ENCODE results near the gene CD79B. TPM values are rescaled to one million over a fixed set of nuclear protein-coding genes. Genes with fewer than 3 reads are reported as not detected.
"Not testable (repeated sequence)": the region's sequence is repeated elsewhere in the genome, so short reads cannot be mapped to it uniquely, and the experiment has no call there.

Gene CD79B
- total and polyA plus RNA-seq, 3 donors from 2014 or later, result 0.62 to 4.3 (median 0.87) TPM

DNA sequence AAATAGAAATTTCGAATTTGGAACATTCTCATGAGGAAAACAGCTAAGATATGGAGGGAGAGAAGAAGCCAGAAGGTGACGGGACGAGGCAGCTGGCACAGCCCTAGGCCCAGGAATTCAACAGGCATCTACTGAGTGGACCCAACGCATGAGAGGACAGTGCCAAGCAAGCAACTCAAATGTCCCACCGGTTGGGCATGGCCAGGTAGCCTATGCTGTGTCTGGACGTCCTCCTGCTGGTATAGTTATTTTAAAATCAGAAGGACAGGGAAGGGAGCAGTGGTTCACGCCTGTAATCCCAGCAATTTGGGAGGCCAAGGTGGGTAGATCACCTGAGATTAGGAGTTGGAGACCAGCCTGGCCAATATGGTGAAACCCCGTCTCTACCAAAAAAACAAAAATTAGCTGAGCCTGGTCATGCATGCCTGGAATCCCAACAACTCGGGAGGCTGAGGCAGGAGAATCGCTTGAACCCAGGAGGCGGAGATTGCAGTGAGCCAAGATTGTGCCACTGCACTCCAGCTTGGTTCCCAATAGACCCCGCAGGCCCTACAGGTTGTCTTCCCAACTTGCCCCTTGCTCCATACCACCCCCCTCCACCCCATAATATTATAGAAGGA lies 15.5 kb downstream of the CD79B start:
- H3K4me3 ChIP-seq, result no peak overlapping the region
- H3K9me3 ChIP-seq, result no peaks in the 10 kb centered on the region
- DNase-seq, result no peak
- WGBS, 2 donors, result 89 to 92% methylated on average over 12 of the region's 12 CpGs
- intact Hi-C loops (cut with DNase I; ENCODE audit: low total_unique reads), result loop anchor here (10.0 kb wide), 1 partner anchor 108 kb away; the partner anchor contains the start of gene ICAM2
- H3K4me1 ChIP-seq, result no peaks in the 10 kb centered on the region
- no peaks in the 10 kb centered on the region for H3K27me3 ChIP-seq
- no peak overlapping the region for H3K27ac ChIP-seq
- H3K36me3 ChIP-seq (ENCODE audit: low read depth, missing control alignments), result no peaks in the 10 kb centered on the region
- TF ChIP-seq POLR2A (IDR thresholded peaks at IDR 0.05), result no peak
- TF ChIP-seq, protein P1, sequence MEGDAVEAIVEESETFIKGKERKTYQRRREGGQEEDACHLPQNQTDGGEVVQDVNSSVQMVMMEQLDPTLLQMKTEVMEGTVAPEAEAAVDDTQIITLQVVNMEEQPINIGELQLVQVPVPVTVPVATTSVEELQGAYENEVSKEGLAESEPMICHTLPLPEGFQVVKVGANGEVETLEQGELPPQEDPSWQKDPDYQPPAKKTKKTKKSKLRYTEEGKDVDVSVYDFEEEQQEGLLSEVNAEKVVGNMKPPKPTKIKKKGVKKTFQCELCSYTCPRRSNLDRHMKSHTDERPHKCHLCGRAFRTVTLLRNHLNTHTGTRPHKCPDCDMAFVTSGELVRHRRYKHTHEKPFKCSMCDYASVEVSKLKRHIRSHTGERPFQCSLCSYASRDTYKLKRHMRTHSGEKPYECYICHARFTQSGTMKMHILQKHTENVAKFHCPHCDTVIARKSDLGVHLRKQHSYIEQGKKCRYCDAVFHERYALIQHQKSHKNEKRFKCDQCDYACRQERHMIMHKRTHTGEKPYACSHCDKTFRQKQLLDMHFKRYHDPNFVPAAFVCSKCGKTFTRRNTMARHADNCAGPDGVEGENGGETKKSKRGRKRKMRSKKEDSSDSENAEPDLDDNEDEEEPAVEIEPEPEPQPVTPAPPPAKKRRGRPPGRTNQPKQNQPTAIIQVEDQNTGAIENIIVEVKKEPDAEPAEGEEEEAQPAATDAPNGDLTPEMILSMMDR (IDR thresholded peaks at IDR 0.05), result no peak

DNA sequence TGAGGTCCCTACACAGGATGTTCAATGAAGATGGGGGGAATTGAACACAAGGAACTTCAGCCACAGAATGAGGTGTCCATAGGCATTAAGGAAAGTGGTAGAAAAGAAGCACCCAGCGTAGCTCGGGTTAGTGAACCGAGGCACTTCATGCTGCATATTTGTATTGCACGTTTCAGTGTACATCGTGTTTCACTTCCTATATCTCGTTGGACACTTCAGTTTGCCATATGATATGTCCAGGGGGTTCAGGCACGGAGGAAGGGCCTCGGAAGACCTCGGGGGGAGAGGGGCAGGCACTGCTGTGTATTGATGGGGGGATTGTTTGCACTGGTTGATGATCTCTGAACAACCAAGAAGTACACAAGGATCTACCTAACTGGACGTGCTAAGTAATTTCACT lies 16.4 kb downstream of the CD79B start:
- not testable (repeated sequence) for H3K4me1 ChIP-seq; H3K27ac ChIP-seq; H3K4me3 ChIP-seq; H3K27me3 ChIP-seq; H3K36me3 ChIP-seq (ENCODE audit: low read depth, missing control alignments); H3K9me3 ChIP-seq; DNase-seq
- intact Hi-C loops (cut with DNase I; ENCODE audit: low total_unique reads), result loop anchor here (10.0 kb wide), 1 partner anchor 109 kb away; the partner anchor contains the start of gene ICAM2
- 83 to 87% methylated on average over 10 of the region's 10 CpGs for WGBS, 2 donors

DNA sequence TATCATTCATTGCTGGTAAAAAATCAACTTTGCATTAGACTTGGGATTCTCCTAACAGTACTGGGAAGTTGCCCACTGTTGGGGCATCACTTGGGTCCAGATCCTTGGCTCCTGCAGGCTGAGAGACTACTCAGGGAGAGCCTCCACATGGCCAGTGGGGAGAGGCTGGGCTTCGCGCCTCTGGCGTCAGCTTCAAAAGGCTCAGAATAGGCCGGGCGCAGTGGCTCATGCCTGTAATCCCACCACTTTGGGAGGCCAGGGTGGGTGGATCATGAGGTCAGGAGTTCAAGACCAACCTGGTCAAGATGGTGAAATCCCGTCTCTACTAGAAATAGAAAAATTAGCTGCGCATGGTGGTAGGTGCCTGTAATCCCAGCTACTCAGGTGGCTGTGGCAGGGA lies 17.7 kb downstream of the CD79B start:
- Histone ChIP-seq H3K27me3 (no peaks in the 10 kb centered on the region), H3K36me3 (ENCODE audit: low read depth, missing control alignments) (no peaks in the 10 kb centered on the region), H3K4me1 (no peaks in the 10 kb centered on the region), H3K4me3 (no peak overlapping the region), H3K9me3 (no peaks in the 10 kb centered on the region), H3K27ac (no peak overlapping the region)
- no peak for DNase-seq
- TF ChIP-seq, protein P1 (IDR thresholded peaks at IDR 0.05), result no peak
- no peak for TF ChIP-seq POLR2A (IDR thresholded peaks at IDR 0.05)
- intact Hi-C loops (cut with DNase I; ENCODE audit: low total_unique reads), result loop anchor here (10.0 kb wide), 1 partner anchor 110 kb away; the partner anchor contains the start of gene ICAM2
- WGBS, 2 donors, result 90 to 94% methylated on average over 7 of the region's 7 CpGs

DNA sequence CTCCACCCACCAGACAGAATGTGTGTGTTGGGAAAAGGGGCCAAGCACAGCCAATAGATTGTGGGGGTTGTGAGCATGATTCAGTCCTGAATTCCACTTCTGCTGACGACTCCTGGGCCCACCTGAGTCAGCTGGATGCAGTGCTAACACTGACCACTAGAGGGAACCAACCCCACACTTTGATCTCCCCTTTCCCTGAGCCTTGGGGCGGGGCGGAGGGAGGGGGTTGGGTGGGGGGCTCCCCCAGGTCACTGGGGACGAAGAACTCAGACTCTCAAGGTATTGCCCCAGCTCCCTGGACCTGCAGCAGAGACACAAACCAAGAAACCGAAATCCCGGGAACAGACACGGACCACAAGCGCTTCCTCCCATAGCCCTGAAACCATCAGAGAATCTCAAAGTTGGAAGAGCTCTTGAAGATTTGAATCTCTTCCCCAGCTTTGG lies 20.5 kb downstream of the CD79B start:
- H3K27ac ChIP-seq, result no peak overlapping the region
- no peaks in the 10 kb centered on the region for H3K4me1 ChIP-seq
- no peaks in the 10 kb centered on the region for H3K9me3 ChIP-seq
- DNase-seq, result peak; percentile 79
- H3K36me3 ChIP-seq (ENCODE audit: low read depth, missing control alignments), result no peaks in the 10 kb centered on the region
- intact Hi-C loops (cut with DNase I; ENCODE audit: low total_unique reads), result loop anchor here (10.0 kb wide), 1 partner anchor 113 kb away; the partner anchor contains the start of gene ICAM2
- TF ChIP-seq, protein P1 (IDR thresholded peaks at IDR 0.05), result peak; percentile 19 to 90 (median 59)
- TF ChIP-seq POLR2A (IDR thresholded peaks at IDR 0.05), result no peak
- no peak overlapping the region for H3K4me3 ChIP-seq
- H3K27me3 ChIP-seq, result no peaks in the 10 kb centered on the region
- 45 to 50% methylated on average over 4 to 7 of the region's 8 CpGs for WGBS, 2 donors

DNA sequence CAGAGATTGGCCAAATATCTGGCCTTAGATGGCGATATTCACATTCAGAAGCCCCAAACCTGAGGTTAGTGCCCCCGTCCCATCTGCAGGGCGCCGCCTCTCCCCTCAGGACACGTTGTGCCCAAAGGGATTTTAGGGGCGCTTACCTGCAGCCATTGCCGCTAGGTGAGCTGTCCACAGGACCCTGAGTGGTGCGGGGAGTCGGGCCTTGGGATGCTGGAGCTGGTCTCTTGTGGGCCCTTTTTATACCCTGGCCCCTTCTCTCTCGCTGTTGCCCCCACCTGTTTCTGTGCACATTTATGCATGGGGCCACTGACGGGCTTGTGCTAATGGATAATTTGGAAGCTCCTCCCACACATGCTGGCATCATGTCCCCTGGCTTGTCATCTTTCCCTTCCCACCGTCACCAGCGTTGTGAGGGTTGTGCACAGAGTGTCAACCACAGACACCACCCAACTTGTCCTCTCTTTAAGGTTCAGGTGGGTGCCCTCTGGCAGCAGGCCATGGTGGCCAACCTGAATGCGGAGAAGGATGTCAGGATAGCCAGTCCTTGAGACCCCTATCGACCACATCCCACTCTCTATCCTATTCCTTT lies 21.0 kb downstream of the CD79B start, which contains the start of gene CSHL1:
Gene CSHL1 (minus strand): TSS at position 218 of the 595 bp plus-strand sequence. CDS start 62 bp downstream, at position 156.
- WGBS, 2 donors, result 51 to 68% methylated on average over 7 to 15 of the region's 15 CpGs
- intact Hi-C loops (cut with DNase I; ENCODE audit: low total_unique reads), result loop anchor here (10.0 kb wide), 1 partner anchor 114 kb away; the partner anchor contains the start of gene ICAM2

More for the DNA sequence above, 21.0 kb downstream of the CD79B start, which contains the start of gene CSHL1:
- TF ChIP-seq POLR2A (IDR thresholded peaks at IDR 0.05), result no peak
- TF ChIP-seq, protein P1 (IDR thresholded peaks at IDR 0.05), result no peak
- Histone ChIP-seq H3K4me3 (no peak within 1 kb of the TSS), H3K9me3 (no peaks in the 10 kb centered on the region), H3K27me3 (no peaks in the 10 kb centered on the region), H3K36me3 (ENCODE audit: low read depth, missing control alignments) (no peaks in the 10 kb centered on the region), H3K27ac (no peak within 1 kb of the TSS), H3K4me1 (no peaks in the 10 kb centered on the region)
- DNase-seq, result no peak

Measured in testis (tissue), 3 donors.